HepG2 (cell line): ENCODE data around the gene MRPS18C. TPM values are rescaled to one million over a fixed set of nuclear protein-coding genes. Genes with fewer than 3 reads are reported as not detected.
A peak's percentile ranks its signal among the peaks of the same experiment; 100 is the strongest.

ENCODE experiments used
- ATAC-seq: fragments of 200-7000 bp; cut with Tn5 transposase; 3 replicates; pipeline ENCODE4 v1.9.1; 2020; ENCODE audit warnings: mild to moderate bottlenecking, moderate library complexity
- Bru-seq: library from RNA; stranded (reverse); fragments of 400-500 nt; gene quantifications from one replicate; lab custom pipeline; 2021; lab: Mats Ljungman, UMichigan
- BruChase-seq, 2 experiments: library from RNA; stranded (reverse); fragments of 400-500 nt; gene quantifications; one replicate each; lab custom pipeline; 2021; lab: Mats Ljungman, UMichigan
- BruUV-seq: library from RNA; stranded (reverse); fragments of 400-500 nt; replicated peaks from 2 replicates; lab custom pipeline; 2021; lab: Mats Ljungman, UMichigan
- CTCF ChIA-PET: fragments of 300-600 bp; formaldehyde crosslinking; extraction: SDS; loops from one replicate; lab custom pipeline; 2021; ENCODE audit warnings: low total read pairs, inconsistent platforms, low intra/inter-chr PET ratio; lab: Yijun Ruan, JAX
- POLR2A ChIA-PET: fragments of 350-600 bp; sonication (Branson Sonifier 250); formaldehyde crosslinking; loops from one replicate; lab custom pipeline; 2020; ENCODE audit warnings: antibody characterized with exemption, inconsistent platforms; lab: Yijun Ruan, JAX
- DNase-seq: peaks from one replicate; pipeline ENCODE4 v3.0.0-alpha.2; 2015; ENCODE audit warnings: low spot score
- FAIRE-seq: peaks from 3 replicates; lab custom pipeline; 2011; peaks lifted over from hg19 to GRCh38; lab: Jason Lieb, UNC
- H2AFZ ChIP-seq: one replicate; pipeline ENCODE4 v1.6.1; 2011; ENCODE audit warnings: low read length, inconsistent platforms
- H3K27ac ChIP-seq: fragments of 300-600 bp; 3 replicates; pipeline ENCODE4 v1.8.0; 2011; ENCODE audit warnings: mixed run types, mild to moderate bottlenecking, mixed read lengths, low read length, inconsistent platforms; ENCODE audit not compliant: insufficient read depth; ENCODE audit errors: extremely low read length
- H3K27me3 ChIP-seq, 2 experiments: fragments of 200-600 bp in 1 of 2; 2 replicates in 1 of 2; 3 replicates in 1 of 2; pipeline versions ENCODE4 v1.6.0 to v1.8.0; 2011; ENCODE audit warnings: low read length in 2 of 2, mild to moderate bottlenecking in 2 of 2, moderate library complexity in 2 of 2, inconsistent platforms in 1 of 2; ENCODE audit not compliant: insufficient read depth in 2 of 2, control insufficient read depth in 1 of 2
- H3K36me3 ChIP-seq, 2 experiments: fragments of 200-600 bp in 1 of 2; replicated peaks in 1 of 2; 2 replicates in 1 of 2; 3 replicates in 1 of 2; pipeline versions ENCODE4 v1.5.1 to v1.8.0; 2011; ENCODE audit warnings: low read length in 2 of 2, inconsistent platforms in 1 of 2; ENCODE audit not compliant: insufficient read depth in 2 of 2, control insufficient read depth in 1 of 2
- H3K4me1 ChIP-seq: 2 replicates; pipeline ENCODE4 v1.5.1; 2012; ENCODE audit warnings: low read length, inconsistent platforms; ENCODE audit not compliant: insufficient read depth
- H3K4me2 ChIP-seq: 2 replicates; pipeline ENCODE4 v1.6.0; 2011; ENCODE audit warnings: low read depth, low read length, inconsistent platforms
- H3K4me3 ChIP-seq, 3 experiments: fragments of 200-600 bp in 1 of 3; sonication (generic), shearing (Covaris generic) in 1 of 3; replicated peaks in 1 of 3; 2 replicates each; pipeline ENCODE4 v1.5.1; 2011 to 2016; ENCODE audit warnings: low read length in 3 of 3, inconsistent platforms in 2 of 3, low read depth in 2 of 3, mild to moderate bottlenecking in 2 of 3, control low read depth in 1 of 3, mixed read lengths in 1 of 3; ENCODE audit not compliant: insufficient read depth in 1 of 3
- H3K79me2 ChIP-seq: one replicate; pipeline ENCODE4 v1.6.1; 2011; ENCODE audit warnings: low read length, inconsistent platforms; ENCODE audit not compliant: insufficient read depth
- H3K9ac ChIP-seq: 2 replicates; pipeline ENCODE4 v1.6.0; 2011; ENCODE audit warnings: mild to moderate bottlenecking, low read depth, low read length, inconsistent platforms; ENCODE audit not compliant: insufficient read depth
- H3K9me3 ChIP-seq: 2 replicates; pipeline ENCODE4 v1.5.1; 2012; ENCODE audit warnings: mild to moderate bottlenecking, low read length
- H4K20me1 ChIP-seq: 2 replicates; pipeline ENCODE4 v1.6.0; 2011; ENCODE audit warnings: inconsistent platforms, mild to moderate bottlenecking, low read length, moderate library complexity; ENCODE audit not compliant: insufficient read depth
- CREM ChIP-seq, 2 experiments: sonication (generic) in 1 of 2; formaldehyde crosslinking in 1 of 2; IDR thresholded peaks; 2 replicates each; pipeline versions ENCODE4 v1.4.0 to v1.6.1; 2016 to 2020; ENCODE audit warnings: antibody characterized with exemption in 1 of 2, mild to moderate bottlenecking in 1 of 2, missing genetic modification reagents in 1 of 2
- FOXK1 ChIP-seq: sonication (generic); formaldehyde crosslinking; IDR thresholded peaks from 2 replicates; pipeline ENCODE4 v1.4.0; 2020; ENCODE audit warnings: low read depth, missing genetic modification reagents, borderline replicate concordance
- MAFK ChIP-seq, 2 experiments: IDR thresholded peaks in 1 of 2; conservative IDR thresholded peaks in 1 of 2; 2 replicates each; pipeline ENCODE4 v1.6.1; 2011; ENCODE audit warnings: improper control_type of control experiment in 2 of 2, low read length in 2 of 2
- MIER2 ChIP-seq: IDR thresholded peaks from 2 replicates; pipeline ENCODE4 v1.6.1; 2016; ENCODE audit warnings: missing biosample characterization, missing genetic modification reagents
- TOE1 ChIP-seq: sonication (generic); formaldehyde crosslinking; IDR thresholded peaks from 2 replicates; pipeline ENCODE4 v1.4.0; 2020; ENCODE audit warnings: mild to moderate bottlenecking, missing genetic modification reagents
- XBP1 ChIP-seq: sonication (generic); formaldehyde crosslinking; IDR thresholded peaks from 2 replicates; pipeline ENCODE4 v1.5.0; 2020; ENCODE audit warnings: missing genetic modification reagents
- ZBTB21 ChIP-seq: sonication (generic); formaldehyde crosslinking; IDR thresholded peaks from 2 replicates; pipeline ENCODE4 v1.4.0; 2020; ENCODE audit warnings: missing genetic modification reagents
- ZEB1 ChIP-seq: IDR thresholded peaks from 2 replicates; pipeline ENCODE4 v1.6.1; 2012; ENCODE audit warnings: mild to moderate bottlenecking, low read depth, inconsistent platforms; ENCODE audit not compliant: insufficient replicate concordance
- ZNF780A ChIP-seq: sonication (generic); formaldehyde crosslinking; IDR thresholded peaks from 2 replicates; pipeline ENCODE4 v1.8.0; 2022; ENCODE audit warnings: mild to moderate bottlenecking, missing genetic modification reagents, moderate library complexity
- ZSCAN31 ChIP-seq: sonication (generic); formaldehyde crosslinking; IDR thresholded peaks from 2 replicates; pipeline ENCODE4 v1.5.0; 2020; ENCODE audit warnings: low read depth, mild to moderate bottlenecking, missing genetic modification reagents
- ZSCAN9 ChIP-seq: IDR thresholded peaks from 2 replicates; pipeline ENCODE4 v1.6.1; 2016; ENCODE audit warnings: borderline replicate concordance
- WGBS: methylation state at CpG from one replicate; pipeline ENCODE4 v1.1.6; 2017; ENCODE audit warnings: low lambda C conversion rate; 5-methylcytosine and 5-hydroxymethylcytosine counted together
- in situ Hi-C: cut with HindIII; loops from 2 replicates; pipeline ENCODE4 v1.10.0; 2017; ENCODE audit warnings: low pct_unique_long_range_greater_than_20kb; ENCODE audit not compliant: extremely low pct_ligation_motif_present
- intact Hi-C: fragments of 100-400 bp; cut with micrococcal nuclease; formaldehyde crosslinking; loops from one replicate; pipeline ENCODE4 v1.10.0; 2022; ENCODE audit not compliant: unreplicated experiment
- long read RNA-seq, 2 experiments: library from RNA in 1 of 2; library from polyadenylated mRNA in 1 of 2; stranded (forward) in 1 of 2; unstranded in 1 of 2; transcript quantifications; one replicate each; pipeline ENCODE4 v2.0.0, GENCODE V29; 2019 to 2022
- polyA minus RNA-seq, 3 experiments: library from RNA; depleted of rRNA, polyadenylated mRNA; stranded (reverse); fragments of >200 nt; gene quantifications; 2 replicates each; pipeline ENCODE4 v1.2.3, GENCODE V29; 2011; ENCODE audit warnings: low replicate concordance in 1 of 3
- polyA plus RNA-seq, 8 experiments: library from polyadenylated mRNA; depleted of rRNA in 3 of 8; stranded (reverse) in 7 of 8; unstranded in 1 of 8; fragments of >200 nt; fragmentation: Illumina TruSeq in 4 of 8; extraction: Trizol in 4 of 8; gene quantifications; 2 replicates each; pipeline versions ENCODE4 v1.2.1 to v1.2.3, GENCODE V29; 2011 to 2016; ENCODE audit warnings: low read depth in 4 of 8, missing spikeins in 1 of 8, mixed read lengths in 1 of 8; ENCODE audit not compliant: insufficient read depth in 1 of 8
- total RNA-seq, 5 experiments: library from RNA; depleted of rRNA; stranded (reverse); fragments of >200 nt; fragmentation: Illumina TruSeq; extraction: Trizol; gene quantifications; 2 replicates each; pipeline ENCODE4 v1.2.3, GENCODE V29; 2016; ENCODE audit warnings: low read depth in 1 of 5
- TF ChIP-seq, protein P1 (sequence below): IDR thresholded peaks from 2 replicates; pipeline ENCODE4 v1.6.1; 2016; ENCODE audit warnings: missing compliant biosample characterization, missing genetic modification reagents, borderline replicate concordance
- TF ChIP-seq, protein P2 (sequence below): sonication (generic); formaldehyde crosslinking; IDR thresholded peaks from 2 replicates; pipeline ENCODE4 v1.5.1; 2020; ENCODE audit warnings: mild to moderate bottlenecking, moderate library complexity, missing genetic modification reagents

MRPS18C gene
- 124 and 141 TPM in 2 replicates for total RNA-seq (2016; rRNA removed; fragmentation: Illumina TruSeq; extraction: Trizol)
- 92.8 and 103 TPM in 2 replicates for total RNA-seq (2016; cell fraction: cytosol; rRNA removed; fragmentation: Illumina TruSeq; extraction: Trizol; ENCODE audit: low read depth)
- total RNA-seq (2016; cell fraction: insoluble cytoplasmic fraction; rRNA removed; fragmentation: Illumina TruSeq; extraction: Trizol) = 119 and 173 TPM in 2 replicates
- total RNA-seq (2016; cell fraction: membrane; rRNA removed; fragmentation: Illumina TruSeq; extraction: Trizol) = 66.0 and 77.6 TPM in 2 replicates
- total RNA-seq (2016; cell fraction: nucleus; rRNA removed; fragmentation: Illumina TruSeq; extraction: Trizol) = 34.2 and 45.6 TPM in 2 replicates
- polyA plus RNA-seq (2011; rRNA removed) = 35.7 and 45.4 TPM in 2 replicates
- polyA plus RNA-seq (2011; cell fraction: cytosol; rRNA removed) = 18.4 and 24.7 TPM in 2 replicates
- 8.2 and 11.9 TPM in 2 replicates for polyA plus RNA-seq (2011; cell fraction: nucleus; rRNA removed)
- polyA plus RNA-seq (2012) = 48.4 and 66.6 TPM in 2 replicates
- polyA plus RNA-seq (2016; cell fraction: cytosol; fragmentation: Illumina TruSeq; extraction: Trizol; ENCODE audit: low read depth) = 97.5 and 98.5 TPM in 2 replicates
- 141 and 155 TPM in 2 replicates for polyA plus RNA-seq (2016; cell fraction: insoluble cytoplasmic fraction; fragmentation: Illumina TruSeq; extraction: Trizol; ENCODE audit: low read depth)
- 48.9 and 52.6 TPM in 2 replicates for polyA plus RNA-seq (2016; cell fraction: membrane; fragmentation: Illumina TruSeq; extraction: Trizol; ENCODE audit: low read depth)
- polyA plus RNA-seq (2016; cell fraction: nucleus; fragmentation: Illumina TruSeq; extraction: Trizol; ENCODE audit: insufficient read depth, low read depth) = 67.0 and 78.0 TPM in 2 replicates
- polyA minus RNA-seq (2011; rRNA and poly(A)+ RNA removed; ENCODE audit: low replicate concordance) = 8.6 and 13.3 TPM in 2 replicates
- 13.9 and 21.8 TPM in 2 replicates for polyA minus RNA-seq (2011; cell fraction: cytosol; rRNA and poly(A)+ RNA removed)
- 39.4 and 40.8 TPM in 2 replicates for polyA minus RNA-seq (2011; cell fraction: nucleus; rRNA and poly(A)+ RNA removed)
- percentile 92 among the genes with signal in this experiment for Bru-seq, nascent RNA
- percentile 83 among the genes with signal in this experiment for BruChase-seq, experiment 1, labeled RNA remaining after a 6-hour chase
- percentile 82 among the genes with signal in this experiment for BruChase-seq, experiment 2, labeled RNA remaining after a 2-hour chase
- long read RNA-seq, experiment 1, transcript MRPS18C-204 (5 exons, 666 nt) = minor isoform, 22 of 140 reads
- long read RNA-seq, experiment 1, transcript MRPS18C-203 (5 exons, 490 nt) = minor isoform, 5 of 140 reads
- long read RNA-seq, experiment 1, transcript MRPS18C-201 (6 exons, 1,643 nt) = major isoform, 90 of 140 reads
- long read RNA-seq, experiment 1, partial matches to known transcripts = 15 of 140 reads
- long read RNA-seq, experiment 1, other reads (novel, unspliced or antisense) = 4 of 140 reads
- long read RNA-seq, experiment 2, transcript MRPS18C-201 (6 exons, 1,643 nt) = major isoform, 58 of 84 reads
- long read RNA-seq, experiment 2, transcript MRPS18C-204 (5 exons, 666 nt) = minor isoform, 20 of 84 reads
- long read RNA-seq, experiment 2, partial matches to known transcripts = 1 of 84 reads
- long read RNA-seq, experiment 2, other reads (novel, unspliced or antisense) = 1 of 84 reads

DNA sequence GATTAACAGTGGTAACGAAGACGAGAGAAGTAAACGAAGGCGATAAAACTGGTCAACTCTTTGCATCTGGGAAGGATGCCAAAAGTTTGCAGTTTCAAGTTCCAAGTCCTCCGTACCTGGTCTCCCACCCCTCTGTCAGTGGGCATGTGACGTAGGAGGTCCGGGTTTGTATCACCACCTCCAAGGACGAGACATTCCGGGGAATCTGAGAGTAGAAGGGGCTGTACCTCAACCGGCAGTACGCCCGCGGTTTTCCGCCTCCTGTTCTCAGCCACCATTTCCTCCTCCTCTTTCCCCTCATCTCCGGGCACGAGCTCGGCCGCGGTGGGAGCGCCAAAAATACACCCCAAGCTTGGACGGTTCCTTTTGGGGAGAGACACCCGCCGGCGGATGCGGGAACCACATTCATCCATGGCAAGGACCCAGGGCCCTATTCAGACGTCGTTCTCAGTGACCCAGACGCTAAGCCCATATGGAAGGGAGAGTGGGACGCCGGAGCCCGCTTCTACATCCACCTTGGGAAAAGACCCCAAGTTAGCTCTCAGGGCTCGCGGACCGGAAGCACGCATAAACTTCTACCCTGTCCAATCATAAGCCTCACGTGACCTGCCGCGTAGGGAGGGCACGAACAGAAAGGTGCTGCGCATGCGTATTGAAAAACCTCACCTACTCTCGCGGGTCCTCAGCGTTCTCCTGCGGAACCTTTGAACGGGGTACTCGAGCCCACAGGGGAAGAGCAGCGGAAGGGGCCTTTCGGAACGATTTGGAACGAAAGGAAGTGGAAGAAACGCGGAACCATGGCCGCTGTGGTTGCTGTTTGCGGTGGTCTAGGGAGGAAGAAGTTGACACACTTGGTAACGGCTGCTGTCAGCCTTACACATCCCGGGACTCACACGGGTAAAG, at the start of gene MRPS18C, which contains the start of gene HELQ:
Gene MRPS18C, plus strand, starts transcription at position 778 of the 903 bp plus-strand sequence. Its CDS starts 20 bp downstream, at position 798.
Gene HELQ, minus strand, starts transcription at position 543 of the 903 bp plus-strand sequence. Its CDS starts 130 bp downstream, at position 413.
- POLR2A ChIA-PET = interaction anchor here (0.8 to 2.1 kb wide), 10 partner anchors 9 to 421 kb away, joined by 3 to 29 read pairs (median 4); partner anchors contain the start of genes ABRAXAS1, COPS4 and COQ2
- WGBS = 0% methylated on average over 37 of the region's 58 CpGs
- no peaks in the 10 kb centered on the region for H3K9me3 ChIP-seq
- H3K27me3 ChIP-seq = no peaks in the 10 kb centered on the region; a peak in 1 of 5 replicates
- BruUV-seq = TSS peak; percentile 65
- CTCF ChIA-PET = no interaction called here
- H4K20me1 ChIP-seq = no peaks in the 10 kb centered on the region
- H3K4me2 ChIP-seq = peak within 1 kb of the TSS; percentile 93
- ATAC-seq (peak; percentile 95), FAIRE-seq (peak; percentile 92), DNase-seq (peak; percentile 99)
- peak within 1 kb of the TSS; percentile 93 for H3K27ac ChIP-seq
- peaks cover 2 to 10% of the 10 kb centered on the region in 2 experiments; a peak in 3 of 5 replicates for H3K36me3 ChIP-seq
- H3K9ac ChIP-seq = peak within 1 kb of the TSS; percentile 94
- in situ Hi-C loops (no loop called here), intact Hi-C loops (loop anchor here (1.0 to 10.0 kb wide), 3 partner anchors 30 to 171 kb away; partner anchors contain the start of genes ABRAXAS1 and COQ2)
- peak within 1 kb of the TSS; percentile 78 for H2AFZ ChIP-seq
- peak within 1 kb of the TSS; percentile 78 to 98 (median 90) for H3K4me3 ChIP-seq
- peaks cover 42% of the 10 kb centered on the region for H3K79me2 ChIP-seq
- peaks cover 29% of the 10 kb centered on the region for H3K4me1 ChIP-seq
- TF ChIP-seq FOXK1 (CRISPR knock-in tag) = peak; percentile 94; the same call in 1 of the 2 replicates
- peak; percentile 96; the same call in 1 of the 2 replicates for TF ChIP-seq TOE1 (CRISPR knock-in tag)
- peak; percentile 80; the same call in 1 of the 2 replicates for TF ChIP-seq CREM (IDR thresholded peaks at IDR 0.05)
- no peak; the same call in 1 of the 2 replicates for TF ChIP-seq CREM (CRISPR knock-in tag; IDR thresholded peaks at IDR 0.05)
- peak; percentile 83; the same call in 1 of the 2 replicates for TF ChIP-seq ZSCAN9
- TF ChIP-seq ZEB1 = peak; percentile 49
- no peak; the same call in 1 of the 2 replicates for TF ChIP-seq ZBTB21 (CRISPR knock-in tag)
- TF ChIP-seq MAFK (conservative IDR thresholded peaks at IDR 0.05 in 1 of 2, IDR thresholded peaks at IDR 0.05 in 1 of 2; ENCODE audit: low read length in 2 of 2) = no peak
- TF ChIP-seq MIER2 (CRISPR knock-in tag) = 0 out of 2 replicates have a peak, but pooled peaks have one; percentile 66
- TF ChIP-seq XBP1 (CRISPR knock-in tag) = no peak
- TF ChIP-seq ZSCAN31 (CRISPR knock-in tag) = peak; percentile 93
- TF ChIP-seq ZNF780A (CRISPR knock-in tag) = no peak
- TF ChIP-seq, protein P1, sequence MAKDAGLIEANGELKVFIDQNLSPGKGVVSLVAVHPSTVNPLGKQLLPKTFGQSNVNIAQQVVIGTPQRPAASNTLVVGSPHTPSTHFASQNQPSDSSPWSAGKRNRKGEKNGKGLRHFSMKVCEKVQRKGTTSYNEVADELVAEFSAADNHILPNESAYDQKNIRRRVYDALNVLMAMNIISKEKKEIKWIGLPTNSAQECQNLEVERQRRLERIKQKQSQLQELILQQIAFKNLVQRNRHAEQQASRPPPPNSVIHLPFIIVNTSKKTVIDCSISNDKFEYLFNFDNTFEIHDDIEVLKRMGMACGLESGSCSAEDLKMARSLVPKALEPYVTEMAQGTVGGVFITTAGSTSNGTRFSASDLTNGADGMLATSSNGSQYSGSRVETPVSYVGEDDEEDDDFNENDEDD (CRISPR knock-in tag) = peak; percentile 64; the same call in 1 of the 2 replicates
- TF ChIP-seq, protein P2, sequence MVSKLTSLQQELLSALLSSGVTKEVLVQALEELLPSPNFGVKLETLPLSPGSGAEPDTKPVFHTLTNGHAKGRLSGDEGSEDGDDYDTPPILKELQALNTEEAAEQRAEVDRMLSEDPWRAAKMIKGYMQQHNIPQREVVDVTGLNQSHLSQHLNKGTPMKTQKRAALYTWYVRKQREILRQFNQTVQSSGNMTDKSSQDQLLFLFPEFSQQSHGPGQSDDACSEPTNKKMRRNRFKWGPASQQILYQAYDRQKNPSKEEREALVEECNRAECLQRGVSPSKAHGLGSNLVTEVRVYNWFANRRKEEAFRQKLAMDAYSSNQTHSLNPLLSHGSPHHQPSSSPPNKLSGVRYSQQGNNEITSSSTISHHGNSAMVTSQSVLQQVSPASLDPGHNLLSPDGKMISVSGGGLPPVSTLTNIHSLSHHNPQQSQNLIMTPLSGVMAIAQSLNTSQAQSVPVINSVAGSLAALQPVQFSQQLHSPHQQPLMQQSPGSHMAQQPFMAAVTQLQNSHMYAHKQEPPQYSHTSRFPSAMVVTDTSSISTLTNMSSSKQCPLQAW = peak; percentile 90
